Ovary (tissue), 9 donors: ENCODE measurements around the gene ZNF225. TPM values are rescaled to one million over a fixed set of nuclear protein-coding genes. Genes with fewer than 3 reads are reported as not detected.
"Not testable (repeated sequence)": the region's sequence is repeated elsewhere in the genome, so short reads cannot be mapped to it uniquely, and the experiment has no call there.

Experiments used
- DNase-seq, 5 donors: peaks; one replicate each; pipeline ENCODE4 v3.0.0-alpha.2; 2019 to 2020
- H3K27ac ChIP-seq, 2 donors: fragments of 200-600 bp; one replicate each; pipeline versions ENCODE4 v1.5.1 to v1.8.0; 2019 to 2022
- H3K27me3 ChIP-seq: fragments of 200-600 bp; one replicate; pipeline ENCODE4 v1.8.0; 2022
- H3K36me3 ChIP-seq: fragments of 200-600 bp; sonication (generic); one replicate; pipeline ENCODE4 v1.5.1; 2019
- H3K4me1 ChIP-seq: one replicate; pipeline ENCODE4 v1.8.1; 2013; ENCODE audit warnings: mild to moderate bottlenecking, moderate library complexity; ENCODE audit not compliant: insufficient read depth
- H3K4me3 ChIP-seq: fragments of 200-600 bp; sonication (generic); one replicate; pipeline ENCODE4 v1.5.1; 2017
- H3K9me3 ChIP-seq, 2 donors: fragments of 200-600 bp in 1 of 2; sonication (generic) in 1 of 2; one replicate each; pipeline versions ENCODE4 v1.5.1 to v1.8.1; 2013 to 2019; ENCODE audit warnings: mild to moderate bottlenecking in 1 of 2, moderate library complexity in 1 of 2
- EP300 ChIP-seq: sonication (generic); formaldehyde crosslinking; IDR thresholded peaks from one replicate; pipeline ENCODE4 v1.6.1; 2017; ENCODE audit warnings: antibody characterized with exemption
- POLR2A ChIP-seq: fragments of 450-650 bp; IDR thresholded peaks from one replicate; pipeline ENCODE4 v1.6.1; 2017; ENCODE audit warnings: antibody characterized with exemption, mild to moderate bottlenecking, moderate library complexity
- WGBS, 3 donors: extraction: QIAGEN DNeasy Blood & Tissue Kit in 1 of 3; methylation state at CpG; one replicate each; pipeline versions ENCODE4 v1.1.5 to v1.1.7; 2013 to 2017; 5-methylcytosine and 5-hydroxymethylcytosine counted together
- intact Hi-C, 4 donors: fragments of 100-400 bp; cut with DNase I; formaldehyde crosslinking; loops; one replicate each; pipeline versions ENCODE4 v1.11.0 to v1.15.1; 2022 to 2023
- polyA plus RNA-seq, 2 donors: library from polyadenylated mRNA; stranded (reverse); fragments of 200-250 nt in 1 of 2; fragments of 350-450 nt in 1 of 2; fragmentation: Illumina TruSeq in 1 of 2; extraction: RNeasy Lipid Tissue Mini Kit (QIAGEN cat#74804) in 1 of 2; gene quantifications; one replicate each; pipeline ENCODE4 v1.2.3, GENCODE V29; 2013 to 2014
- total RNA-seq, 7 donors: library from RNA; depleted of rRNA in 2 of 7; stranded (reverse); fragments of >200 nt in 2 of 7; fragmentation: NEBNext Ultra II Directional in 3 of 7; extraction: Animal tissue kit (Norgen Biotek cat#: 25700) in 3 of 7; gene quantifications; one replicate each; pipeline versions ENCODE4 v1.1.0 to v1.2.4, GENCODE V29; 2016 to 2023
- TF ChIP-seq, protein P1 (sequence below), 3 donors: fragments of 450-650 bp in 2 of 3; fragments of 200-600 bp in 1 of 3; IDR thresholded peaks; one replicate each; pipeline versions ENCODE4 v1.5.1 to v1.8.0; 2016 to 2022; ENCODE audit warnings: antibody characterized with exemption in 3 of 3, mild to moderate bottlenecking in 1 of 3
- donor health status: DM: no; HTN: no; CAD: no; lungs with moderate emphysema.
- donor health status: DM: no; HTN: no; CAD: no.
- donor health status: Bipolar disorder and iron deficiency.
- donor health status: DM: yes; HTN: yes; CAD: no.
- donor health status: DM: no; HTN: no; CAD: no.
- donor health status: DM: yes; HTN: yes; CAD: no.

Gene ZNF225
- total and polyA plus RNA-seq, 9 donors: 3.5 to 8.2 (median 6.4) TPM

DNA sequence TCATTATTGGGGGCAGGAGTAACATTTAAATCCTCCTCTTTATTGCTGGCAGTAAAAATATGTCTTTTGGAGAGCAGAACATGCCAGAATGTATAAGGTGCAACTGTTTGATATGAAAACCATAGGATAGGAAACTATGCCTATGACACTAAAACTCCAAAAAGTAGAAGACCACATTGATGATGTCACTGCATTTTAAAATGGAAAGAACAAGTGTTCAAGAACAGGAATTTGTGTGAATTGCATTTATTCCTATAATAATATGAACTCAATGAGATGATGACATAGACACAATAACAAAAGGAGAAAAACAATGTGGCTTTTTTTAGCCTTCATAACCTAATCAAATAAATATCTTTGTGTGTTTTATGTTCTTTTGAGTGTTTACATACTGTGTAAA is 3.7 kb upstream of the ZNF225 start:
- Histone ChIP-seq H3K9me3 (peaks cover 0 to 30% of the 10 kb centered on the region in 2 donors), H3K36me3 (peaks cover 2% of the 10 kb centered on the region), H3K27me3 (no peaks in the 10 kb centered on the region), H3K27ac (no peak overlapping the region), H3K4me3 (no peak overlapping the region), H3K4me1 (peaks cover 7% of the 10 kb centered on the region)
- no peak for DNase-seq
- intact Hi-C loops: no loop called here
- TF ChIP-seq POLR2A (no peak), EP300 (no peak)
- TF ChIP-seq, protein P1, sequence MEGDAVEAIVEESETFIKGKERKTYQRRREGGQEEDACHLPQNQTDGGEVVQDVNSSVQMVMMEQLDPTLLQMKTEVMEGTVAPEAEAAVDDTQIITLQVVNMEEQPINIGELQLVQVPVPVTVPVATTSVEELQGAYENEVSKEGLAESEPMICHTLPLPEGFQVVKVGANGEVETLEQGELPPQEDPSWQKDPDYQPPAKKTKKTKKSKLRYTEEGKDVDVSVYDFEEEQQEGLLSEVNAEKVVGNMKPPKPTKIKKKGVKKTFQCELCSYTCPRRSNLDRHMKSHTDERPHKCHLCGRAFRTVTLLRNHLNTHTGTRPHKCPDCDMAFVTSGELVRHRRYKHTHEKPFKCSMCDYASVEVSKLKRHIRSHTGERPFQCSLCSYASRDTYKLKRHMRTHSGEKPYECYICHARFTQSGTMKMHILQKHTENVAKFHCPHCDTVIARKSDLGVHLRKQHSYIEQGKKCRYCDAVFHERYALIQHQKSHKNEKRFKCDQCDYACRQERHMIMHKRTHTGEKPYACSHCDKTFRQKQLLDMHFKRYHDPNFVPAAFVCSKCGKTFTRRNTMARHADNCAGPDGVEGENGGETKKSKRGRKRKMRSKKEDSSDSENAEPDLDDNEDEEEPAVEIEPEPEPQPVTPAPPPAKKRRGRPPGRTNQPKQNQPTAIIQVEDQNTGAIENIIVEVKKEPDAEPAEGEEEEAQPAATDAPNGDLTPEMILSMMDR (IDR thresholded peaks at IDR 0.05): no peak

- no peak for DNase-seq
- TF ChIP-seq, protein P1 (IDR thresholded peaks at IDR 0.05): no peak
- no peak for TF ChIP-seq EP300
- no peak for TF ChIP-seq POLR2A
- intact Hi-C loops: loop anchor here in 2 of 4 donors (5.0 to 10.0 kb wide), 3 partner anchors 50 to 107 kb away; partner anchors contain the start of genes ZNF223 (in 1 of the 2) and ZNF230 (in 1 of the 2)
- WGBS, 3 donors: 11 to 19% (median 15%) methylated on average over 17 of the region's 17 CpGs
- peaks cover 8% of the 10 kb centered on the region for H3K4me1 ChIP-seq
- peak overlapping the region; percentile 77 for H3K4me3 ChIP-seq
- H3K27me3 ChIP-seq: no peaks in the 10 kb centered on the region
- H3K9me3 ChIP-seq: peaks cover 0 to 14% of the 10 kb centered on the region in 2 donors
- no peak overlapping the region for H3K27ac ChIP-seq
- H3K36me3 ChIP-seq: peaks cover 2% of the 10 kb centered on the region
Observed at GRCh38 chr19:44111910-44112463, 1.2 kb upstream of the ZNF225 start.

- Histone ChIP-seq H3K27me3 (no peaks in the 10 kb centered on the region), H3K36me3 (no peaks in the 10 kb centered on the region), H3K4me1 (peaks cover 8% of the 10 kb centered on the region), H3K27ac (no peak overlapping the region), H3K4me3 (peak overlapping the region; percentile 77), H3K9me3 (peaks cover 0 to 6% of the 10 kb centered on the region in 2 donors)
- 0 to 1% (median 0%) methylated on average over 11 of the region's 11 CpGs for WGBS, 3 donors
- intact Hi-C loops: loop anchor here in 2 of 4 donors (5.0 to 10.0 kb wide), 3 partner anchors 50 to 108 kb away; partner anchors contain the start of genes ZNF223 (in 1 of the 2) and ZNF230 (in 1 of the 2)
- no peak for DNase-seq
- TF ChIP-seq POLR2A: no peak
Observed at GRCh38 chr19:44112802-44113137, 429 bp upstream of the ZNF225 start.

DNA sequence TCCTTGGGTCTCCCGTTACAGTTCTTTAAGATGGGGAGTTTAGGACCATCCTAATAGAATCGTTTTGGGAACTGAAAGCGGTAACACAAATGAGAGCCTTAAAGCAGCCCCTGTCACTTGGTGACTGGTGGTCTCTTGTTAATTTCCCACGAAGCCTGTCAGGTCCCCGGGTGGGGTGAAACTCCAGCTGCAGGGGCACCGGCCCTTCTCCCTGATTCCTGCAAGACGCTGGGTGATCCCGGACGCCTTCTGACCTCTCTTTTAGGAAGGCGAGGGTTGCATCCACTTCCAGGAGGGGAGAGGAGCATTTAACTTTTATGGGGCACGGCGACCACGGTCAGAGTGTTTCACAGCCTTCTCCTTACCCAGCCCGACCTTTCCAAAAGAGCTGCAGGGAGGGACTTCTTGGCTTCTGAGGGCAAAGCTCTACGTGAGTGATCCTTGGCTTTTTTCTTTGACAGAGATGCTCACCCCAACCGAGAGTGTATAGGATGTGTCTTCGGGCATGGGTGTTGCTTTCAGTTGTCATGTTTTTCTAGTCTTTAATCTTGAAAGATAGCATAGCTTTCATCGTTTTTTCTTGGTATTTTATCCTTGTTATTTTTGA is 688 bp downstream of the ZNF225 start:
- intact Hi-C loops: loop anchor here in 2 of 4 donors (5.0 to 10.0 kb wide), 3 partner anchors 48 to 109 kb away; partner anchors contain the start of genes ZNF223 (in 1 of the 2) and ZNF230 (in 1 of the 2)

DNA sequence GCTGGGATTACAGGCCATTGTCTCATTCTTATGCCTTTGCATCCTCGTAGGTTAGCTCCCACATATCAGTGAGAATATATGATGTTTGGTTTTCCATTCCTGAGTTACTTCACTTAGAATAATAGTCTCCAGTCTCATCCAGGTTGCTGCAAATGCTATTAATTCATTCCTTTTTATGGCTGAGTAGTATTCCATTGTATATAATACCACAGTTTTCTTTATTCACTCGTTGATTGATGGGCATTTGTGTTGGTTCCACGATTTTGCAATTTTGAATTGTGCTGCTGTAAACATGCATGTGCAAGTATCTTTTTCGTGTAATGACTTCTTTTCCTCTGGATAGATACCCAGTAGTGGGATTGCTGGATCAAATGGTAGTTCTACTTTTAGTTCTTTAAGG is 8.0 kb downstream of the ZNF225 start:
- H3K27ac ChIP-seq, H3K4me1 ChIP-seq, intact Hi-C loops: not testable (repeated sequence)

More for the DNA sequence above, 688 bp downstream of the ZNF225 start:
- no peaks in the 10 kb centered on the region for H3K27me3 ChIP-seq
- H3K4me3 ChIP-seq: peak overlapping the region; percentile 77
- no peak for TF ChIP-seq EP300
- TF ChIP-seq, protein P1 (IDR thresholded peaks at IDR 0.05): no peak
- no peak for TF ChIP-seq POLR2A
- no peaks in the 10 kb centered on the region for H3K36me3 ChIP-seq
- H3K4me1 ChIP-seq: peaks cover 8% of the 10 kb centered on the region
- no peaks in the 10 kb centered on the region for H3K9me3 ChIP-seq
- peak in 2 of 5 donors; percentile 18 to 28 for DNase-seq
- peak overlapping the region in 1 of 2 donors; percentile 50 for H3K27ac ChIP-seq
- 1 to 3% (median 2%) methylated on average over 18 of the region's 18 CpGs for WGBS, 3 donors

More for the DNA sequence above, 8.0 kb downstream of the ZNF225 start:
- H3K4me3 ChIP-seq, H3K36me3 ChIP-seq, DNase-seq, H3K27me3 ChIP-seq: not testable (repeated sequence)
- H3K9me3 ChIP-seq: peaks cover 0 to 27% of the 10 kb centered on the region in 2 donors
- WGBS, 3 donors: 96 to 97% (median 96%) methylated on average over 4 of the region's 4 CpGs
